Measurements from ENCODE around the gene PLCL2.

DNA sequence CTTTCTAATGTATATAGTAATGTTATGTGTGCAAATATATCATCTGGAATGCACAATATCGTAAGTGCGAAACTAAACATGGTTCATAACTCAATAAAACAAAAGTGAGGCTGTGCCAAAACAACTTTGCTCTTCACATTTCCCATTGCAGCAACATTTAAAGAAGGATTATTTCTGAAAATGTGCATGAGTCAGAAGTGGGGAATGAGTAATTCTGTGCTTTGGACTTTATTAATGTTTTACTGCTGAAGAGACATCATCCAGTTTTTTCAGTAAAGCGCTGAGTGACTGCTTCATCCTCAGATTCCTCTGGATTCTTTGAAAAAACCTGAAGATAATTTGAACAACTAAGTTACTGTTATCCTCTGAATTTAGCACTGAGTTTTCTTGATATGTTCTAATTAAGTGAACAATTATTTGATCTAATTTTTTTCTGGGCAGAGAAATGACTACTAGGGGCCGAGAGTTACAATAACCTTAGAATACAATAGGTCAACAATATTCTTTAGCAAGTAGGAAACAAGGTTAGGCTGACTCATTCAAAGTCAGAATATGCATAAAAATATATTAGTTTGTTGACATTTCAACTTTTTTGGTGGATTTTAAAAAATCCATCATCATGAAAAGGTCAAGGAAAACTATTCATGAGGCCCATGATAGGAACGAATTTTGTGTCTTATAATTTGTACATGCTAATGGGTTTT is 20.0 kb upstream of the PLCL2 start:
- TF ChIP-seq, protein P1, sequence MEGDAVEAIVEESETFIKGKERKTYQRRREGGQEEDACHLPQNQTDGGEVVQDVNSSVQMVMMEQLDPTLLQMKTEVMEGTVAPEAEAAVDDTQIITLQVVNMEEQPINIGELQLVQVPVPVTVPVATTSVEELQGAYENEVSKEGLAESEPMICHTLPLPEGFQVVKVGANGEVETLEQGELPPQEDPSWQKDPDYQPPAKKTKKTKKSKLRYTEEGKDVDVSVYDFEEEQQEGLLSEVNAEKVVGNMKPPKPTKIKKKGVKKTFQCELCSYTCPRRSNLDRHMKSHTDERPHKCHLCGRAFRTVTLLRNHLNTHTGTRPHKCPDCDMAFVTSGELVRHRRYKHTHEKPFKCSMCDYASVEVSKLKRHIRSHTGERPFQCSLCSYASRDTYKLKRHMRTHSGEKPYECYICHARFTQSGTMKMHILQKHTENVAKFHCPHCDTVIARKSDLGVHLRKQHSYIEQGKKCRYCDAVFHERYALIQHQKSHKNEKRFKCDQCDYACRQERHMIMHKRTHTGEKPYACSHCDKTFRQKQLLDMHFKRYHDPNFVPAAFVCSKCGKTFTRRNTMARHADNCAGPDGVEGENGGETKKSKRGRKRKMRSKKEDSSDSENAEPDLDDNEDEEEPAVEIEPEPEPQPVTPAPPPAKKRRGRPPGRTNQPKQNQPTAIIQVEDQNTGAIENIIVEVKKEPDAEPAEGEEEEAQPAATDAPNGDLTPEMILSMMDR (conservative IDR thresholded peaks at IDR 0.05 in 1 of 2, IDR thresholded peaks at IDR 0.05 in 1 of 2; ENCODE audit: extremely low read depth in 1 of 2, insufficient read depth in 1 of 2, low read depth in 1 of 2, low read length in 2 of 2): no peak
- no peak for TF ChIP-seq EZH2 (IDR thresholded peaks at IDR 0.05; ENCODE audit: borderline replicate concordance, low read length)

Data from mammary epithelial cell (primary cell).